ENCODE measurements around the gene KCNG3.

KCNG3 gene

GRCh38 chr2:42436370-42436769 is 57.4 kb downstream of the KCNG3 start:
- no peaks in the 10 kb centered on the region for H3K36me3 ChIP-seq

GRCh38 chr2:42435628-42436027 is 58.2 kb downstream of the KCNG3 start:
- no peaks in the 10 kb centered on the region for H3K9me3 ChIP-seq (ENCODE audit: severe bottlenecking)
- no peak overlapping the region for H3K27ac ChIP-seq
- DNase-seq = no peak
- H3K27me3 ChIP-seq (ENCODE audit: insufficient read depth, low read depth, severe bottlenecking) = no peaks in the 10 kb centered on the region
- no peak for TF ChIP-seq CTCF (IDR thresholded peaks at IDR 0.05; ENCODE audit: low read depth, low read length)
- no peaks in the 10 kb centered on the region for H3K36me3 ChIP-seq
- H3K4me3 ChIP-seq (ENCODE audit: low read depth, low read length) = no peak overlapping the region

More at GRCh38 chr2:42436370-42436769, 57.4 kb downstream of the KCNG3 start:
- H3K27ac ChIP-seq = no peak overlapping the region
- no peak for DNase-seq
- H3K27me3 ChIP-seq (ENCODE audit: insufficient read depth, low read depth, severe bottlenecking) = no peaks in the 10 kb centered on the region
- H3K9me3 ChIP-seq (ENCODE audit: severe bottlenecking) = no peaks in the 10 kb centered on the region
- TF ChIP-seq CTCF (IDR thresholded peaks at IDR 0.05; ENCODE audit: low read depth, low read length) = no peak
- H3K4me3 ChIP-seq (ENCODE audit: low read depth, low read length) = no peak overlapping the region

GRCh38 chr2:42430188-42430587 is 63.6 kb downstream of the KCNG3 start:
- TF ChIP-seq CTCF (IDR thresholded peaks at IDR 0.05; ENCODE audit: low read depth, low read length) = no peak

GRCh38 chr2:42429352-42429751 is 64.4 kb downstream of the KCNG3 start:
- no peak for DNase-seq

More at GRCh38 chr2:42430188-42430587, 63.6 kb downstream of the KCNG3 start:
- Histone ChIP-seq H3K9me3 (ENCODE audit: severe bottlenecking) (no peaks in the 10 kb centered on the region), H3K27ac (no peak overlapping the region), H3K27me3 (ENCODE audit: insufficient read depth, low read depth, severe bottlenecking) (no peaks in the 10 kb centered on the region), H3K36me3 (no peaks in the 10 kb centered on the region), H3K4me3 (ENCODE audit: low read depth, low read length) (no peak overlapping the region)
- no peak for DNase-seq

GRCh38 chr2:42425697-42426096 is 68.1 kb downstream of the KCNG3 start:
- no peaks in the 10 kb centered on the region for H3K36me3 ChIP-seq
- TF ChIP-seq CTCF (IDR thresholded peaks at IDR 0.05; ENCODE audit: low read depth, low read length) = no peak
- H3K9me3 ChIP-seq (ENCODE audit: severe bottlenecking) = no peaks in the 10 kb centered on the region
- no peak overlapping the region for H3K27ac ChIP-seq
- DNase-seq = no peak
- H3K4me3 ChIP-seq (ENCODE audit: low read depth, low read length) = no peak overlapping the region
- no peaks in the 10 kb centered on the region for H3K27me3 ChIP-seq (ENCODE audit: insufficient read depth, low read depth, severe bottlenecking)

More at GRCh38 chr2:42429352-42429751, 64.4 kb downstream of the KCNG3 start:
- Histone ChIP-seq H3K36me3 (no peaks in the 10 kb centered on the region), H3K4me3 (ENCODE audit: low read depth, low read length) (no peak overlapping the region), H3K9me3 (ENCODE audit: severe bottlenecking) (no peaks in the 10 kb centered on the region), H3K27ac (no peak overlapping the region), H3K27me3 (ENCODE audit: insufficient read depth, low read depth, severe bottlenecking) (no peaks in the 10 kb centered on the region)
- no peak for TF ChIP-seq CTCF (IDR thresholded peaks at IDR 0.05; ENCODE audit: low read depth, low read length)

GRCh38 chr2:42424033-42424432 is 69.7 kb downstream of the KCNG3 start:
- H3K36me3 ChIP-seq = no peaks in the 10 kb centered on the region
- no peaks in the 10 kb centered on the region for H3K9me3 ChIP-seq (ENCODE audit: severe bottlenecking)
- no peak for DNase-seq
- H3K27me3 ChIP-seq (ENCODE audit: insufficient read depth, low read depth, severe bottlenecking) = no peaks in the 10 kb centered on the region
- no peak overlapping the region for H3K4me3 ChIP-seq (ENCODE audit: low read depth, low read length)
- no peak overlapping the region for H3K27ac ChIP-seq
- no peak for TF ChIP-seq CTCF (IDR thresholded peaks at IDR 0.05; ENCODE audit: low read depth, low read length)
